Left ventricle myocardium inferior (tissue), 1 donor: ENCODE results near the gene ZNF750. TPM values are rescaled to one million over a fixed set of nuclear protein-coding genes. Genes with fewer than 3 reads are reported as not detected.

Experiments
- DNase-seq: peaks from one replicate; pipeline ENCODE4 v3.0.0-alpha.2; 2020
- H3K27ac ChIP-seq: fragments of 200-600 bp; replicated peaks from 2 replicates; pipeline ENCODE4 v1.8.0; 2021
- H3K27me3 ChIP-seq: fragments of 200-600 bp; 2 replicates; pipeline ENCODE4 v1.8.0; 2021; ENCODE audit warnings: low read depth
- H3K36me3 ChIP-seq: fragments of 200-600 bp; 2 replicates; pipeline ENCODE4 v1.8.0; 2021
- H3K4me1 ChIP-seq: fragments of 200-600 bp; 2 replicates; pipeline ENCODE4 v1.8.0; 2021
- H3K4me3 ChIP-seq: fragments of 200-600 bp; 2 replicates; pipeline ENCODE4 v1.8.0; 2021; ENCODE audit warnings: mild to moderate bottlenecking, moderate library complexity
- H3K9me3 ChIP-seq: fragments of 200-600 bp; replicated peaks from 2 replicates; pipeline ENCODE4 v1.8.0; 2021
- CTCF ChIP-seq: fragments of 200-600 bp; IDR thresholded peaks from 2 replicates; pipeline ENCODE4 v1.8.0; 2021; ENCODE audit warnings: antibody characterized with exemption, mild to moderate bottlenecking, borderline replicate concordance
- intact Hi-C: fragments of 100-400 bp; cut with micrococcal nuclease; formaldehyde crosslinking; loops from one replicate; pipeline ENCODE4 v1.11.0; 2022
- total RNA-seq: library from RNA; stranded (reverse); fragmentation: NEBNext Ultra II Directional; extraction: Animal tissue kit (Norgen Biotek cat#: 25700); gene quantifications from one replicate; pipeline ENCODE4 v1.2.1, GENCODE V29; 2021
- donor health status: DM: no; HTN: yes; CAD: no; lungs with severe emphysema.

ZNF750 gene
- total RNA-seq, 1 donor from 2014 or later = not detected

- no peak for TF ChIP-seq CTCF
- intact Hi-C loops = no loop called here
- Histone ChIP-seq H3K27ac (no peak overlapping the region), H3K9me3 (no peaks in the 10 kb centered on the region), H3K36me3 (peaks cover 7% of the 10 kb centered on the region), H3K27me3 (no peaks in the 10 kb centered on the region), H3K4me3 (no peak overlapping the region), H3K4me1 (peaks cover 24% of the 10 kb centered on the region)
- no peak for DNase-seq
These were observed 48.3 kb downstream of the ZNF750 start for GRCh38 chr17:82791532-82791931.

- Histone ChIP-seq H3K9me3 (no peaks in the 10 kb centered on the region), H3K27ac (no peak overlapping the region), H3K27me3 (no peaks in the 10 kb centered on the region), H3K4me1 (peaks cover 16% of the 10 kb centered on the region), H3K4me3 (no peak overlapping the region), H3K36me3 (peaks cover 7% of the 10 kb centered on the region)
- DNase-seq = no peak
- intact Hi-C loops = no loop called here
- TF ChIP-seq CTCF = no peak
These were observed 49.4 kb downstream of the ZNF750 start for GRCh38 chr17:82790391-82790790.

- no peak for TF ChIP-seq CTCF
- peaks cover 12% of the 10 kb centered on the region for H3K4me1 ChIP-seq
- H3K4me3 ChIP-seq = no peak overlapping the region
- H3K9me3 ChIP-seq = no peaks in the 10 kb centered on the region
- H3K36me3 ChIP-seq = peaks cover 7% of the 10 kb centered on the region
- no peak for DNase-seq
- H3K27me3 ChIP-seq = no peaks in the 10 kb centered on the region
- no peak overlapping the region for H3K27ac ChIP-seq
- intact Hi-C loops = no loop called here
These were observed 50.0 kb downstream of the ZNF750 start for GRCh38 chr17:82789806-82790205.

GRCh38 chr17:82789051-82789592, 50.7 kb downstream of the ZNF750 start:
- H3K27me3 ChIP-seq = no peaks in the 10 kb centered on the region
- no peak for DNase-seq
- H3K9me3 ChIP-seq = no peaks in the 10 kb centered on the region
- no peak overlapping the region for H3K4me3 ChIP-seq
- intact Hi-C loops = no loop called here
- H3K27ac ChIP-seq = no peak overlapping the region
- peaks cover 12% of the 10 kb centered on the region for H3K36me3 ChIP-seq
- peaks cover 5% of the 10 kb centered on the region for H3K4me1 ChIP-seq
- no peak for TF ChIP-seq CTCF

- Histone ChIP-seq H3K4me1 (peaks cover under 1% of the 10 kb centered on the region), H3K36me3 (peaks cover 19% of the 10 kb centered on the region), H3K27me3 (no peaks in the 10 kb centered on the region), H3K27ac (no peak overlapping the region), H3K4me3 (no peak overlapping the region), H3K9me3 (no peaks in the 10 kb centered on the region)
- TF ChIP-seq CTCF = no peak
- intact Hi-C loops = no loop called here
- DNase-seq = no peak
These were observed 51.4 kb downstream of the ZNF750 start for GRCh38 chr17:82788206-82789001.
